ENCODE measurements around the gene STRN4. TPM values are rescaled to one million over a fixed set of nuclear protein-coding genes. Genes with fewer than 3 reads are reported as not detected.

Gene STRN4
- total RNA-seq, 1 donor from 2014 or later: 51.4 TPM

DNA sequence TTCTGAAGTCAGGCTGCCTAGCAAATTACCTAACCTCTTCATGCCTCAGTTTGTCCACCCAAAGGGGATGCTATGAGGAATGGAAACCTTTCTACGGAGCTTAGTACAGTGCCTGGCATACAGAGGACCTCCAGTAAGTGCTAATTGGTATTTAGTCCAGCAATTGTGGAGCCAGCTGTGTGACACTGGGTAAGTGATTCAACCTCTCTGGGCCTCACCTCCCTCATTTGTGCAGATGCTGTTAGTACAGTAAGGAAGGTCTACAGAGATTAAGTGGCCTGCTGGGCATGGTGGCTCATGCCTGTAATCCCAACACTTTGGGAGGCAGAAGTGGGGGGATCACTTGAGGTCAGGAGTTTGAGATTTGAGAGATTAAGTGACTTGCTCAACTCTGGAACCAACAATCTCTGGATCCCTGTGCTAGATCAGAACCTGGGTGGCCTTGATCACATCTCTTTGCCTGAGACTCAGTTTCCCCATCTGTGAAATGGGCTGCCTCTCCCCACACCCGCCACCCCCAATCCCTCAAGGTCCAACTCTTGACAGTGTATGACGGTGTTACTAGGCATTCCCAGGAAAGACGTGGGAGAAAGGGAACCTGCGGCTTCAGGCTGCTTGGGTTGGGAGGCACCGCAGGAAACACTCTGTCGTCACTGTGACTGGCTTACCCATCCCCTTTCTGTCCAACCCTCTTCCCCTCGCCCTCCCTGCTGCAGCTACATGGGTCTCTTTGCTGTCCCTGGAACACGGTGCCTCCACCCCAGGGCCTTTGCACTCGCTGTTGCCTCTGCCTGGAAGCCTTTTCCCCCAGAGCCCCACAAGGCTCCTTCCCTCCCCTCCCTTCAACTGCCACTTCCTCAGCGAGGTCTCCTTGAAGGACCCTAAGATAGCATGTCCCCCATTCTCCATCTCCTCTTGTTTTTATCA is 47.6 kb downstream of the STRN4 start:
- ATAC-seq (no peak), DNase-seq (ENCODE audit: missing footprints) (no peak)
- intact Hi-C loops (cut with DNase I): no loop called here

DNA sequence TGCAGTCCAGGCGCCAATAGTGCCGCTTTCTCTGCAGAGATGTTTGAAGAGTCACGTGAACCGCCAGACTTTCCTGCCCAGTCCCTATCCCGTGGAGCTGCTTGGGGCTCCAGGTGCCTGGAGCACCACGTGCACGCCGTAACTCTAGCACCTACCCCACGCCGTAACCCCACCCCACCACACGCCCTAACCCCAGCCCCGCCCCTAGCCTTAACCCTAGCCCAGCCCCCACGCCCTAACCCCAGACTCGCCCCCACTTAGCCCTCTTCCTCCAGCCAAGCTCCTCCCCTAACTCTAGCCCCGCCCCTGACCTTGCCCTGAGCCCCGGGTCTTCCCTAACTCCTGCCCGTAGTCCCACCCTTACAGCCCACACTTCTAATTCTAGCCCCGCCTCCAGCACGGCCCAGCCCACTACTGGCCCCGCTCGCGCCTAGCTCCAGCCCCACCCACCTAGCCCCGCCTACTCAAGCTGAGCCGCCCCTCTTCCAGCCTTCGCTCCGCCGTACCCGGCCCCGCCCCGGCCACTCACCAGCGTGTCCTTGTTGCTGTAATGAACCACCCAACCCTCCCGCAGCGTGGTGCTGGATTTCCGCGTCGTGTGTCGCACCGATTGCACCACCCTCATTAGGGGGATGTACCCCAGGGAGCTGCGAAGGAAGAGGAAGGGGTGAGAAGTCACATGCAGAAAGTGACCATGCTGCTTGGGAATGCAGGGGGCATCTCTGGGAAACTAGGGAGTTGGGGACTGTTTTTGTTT is 48.9 kb downstream of the STRN4 start:
- DNase-seq (ENCODE audit: missing footprints) (peak; percentile 89), ATAC-seq (peak; percentile 97)
- intact Hi-C loops (cut with DNase I): no loop called here

GRCh38 chr19:46696866-46697203 is 49.4 kb downstream of the STRN4 start:
- intact Hi-C loops (cut with DNase I): no loop called here
- no peak for DNase-seq (ENCODE audit: missing footprints)
- no peak for ATAC-seq

DNA sequence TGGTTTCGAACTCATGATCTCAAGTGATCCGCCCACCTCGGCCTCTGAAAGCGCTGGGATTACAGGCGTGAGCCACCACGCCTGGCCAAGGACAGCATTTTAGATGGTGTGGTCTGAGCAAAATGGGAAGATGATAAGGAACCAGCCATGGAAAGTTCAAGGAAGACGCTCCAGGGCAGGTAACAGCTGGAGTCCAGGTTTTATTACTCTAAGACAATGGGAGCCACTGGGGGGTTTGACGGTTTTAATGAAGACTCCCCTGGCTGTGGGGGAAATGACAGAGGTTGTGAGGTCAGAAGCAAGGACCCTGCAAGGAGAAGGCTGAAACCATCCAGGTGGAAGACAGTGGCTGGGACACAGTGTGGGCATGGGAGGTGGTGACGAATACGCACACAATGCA is 50.2 kb downstream of the STRN4 start:
- DNase-seq (ENCODE audit: missing footprints) (no peak), ATAC-seq (no peak)
- intact Hi-C loops (cut with DNase I): no loop called here

DNA sequence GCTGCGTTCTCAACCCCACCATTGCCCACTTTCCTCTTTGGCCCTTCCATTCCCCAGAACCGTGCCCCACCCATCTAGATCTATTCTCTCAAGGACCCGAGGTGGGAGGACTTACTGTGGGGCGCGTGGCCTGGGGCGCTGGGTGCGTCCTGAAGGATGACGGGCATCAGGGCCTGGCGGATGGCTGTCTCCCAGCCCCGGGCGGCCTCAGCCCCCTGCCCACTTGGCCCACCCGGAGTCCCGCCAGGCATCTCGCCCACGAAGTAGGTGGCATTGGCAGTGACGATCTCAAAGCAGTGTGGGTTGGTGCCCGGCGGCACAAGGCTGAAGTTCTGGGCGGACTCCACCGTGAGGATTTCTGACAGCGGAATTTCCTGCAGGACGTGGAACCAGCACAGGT is 52.5 kb downstream of the STRN4 start:
- DNase-seq (ENCODE audit: missing footprints) (no peak), ATAC-seq (no peak)
- intact Hi-C loops (cut with DNase I): no loop called here

DNA sequence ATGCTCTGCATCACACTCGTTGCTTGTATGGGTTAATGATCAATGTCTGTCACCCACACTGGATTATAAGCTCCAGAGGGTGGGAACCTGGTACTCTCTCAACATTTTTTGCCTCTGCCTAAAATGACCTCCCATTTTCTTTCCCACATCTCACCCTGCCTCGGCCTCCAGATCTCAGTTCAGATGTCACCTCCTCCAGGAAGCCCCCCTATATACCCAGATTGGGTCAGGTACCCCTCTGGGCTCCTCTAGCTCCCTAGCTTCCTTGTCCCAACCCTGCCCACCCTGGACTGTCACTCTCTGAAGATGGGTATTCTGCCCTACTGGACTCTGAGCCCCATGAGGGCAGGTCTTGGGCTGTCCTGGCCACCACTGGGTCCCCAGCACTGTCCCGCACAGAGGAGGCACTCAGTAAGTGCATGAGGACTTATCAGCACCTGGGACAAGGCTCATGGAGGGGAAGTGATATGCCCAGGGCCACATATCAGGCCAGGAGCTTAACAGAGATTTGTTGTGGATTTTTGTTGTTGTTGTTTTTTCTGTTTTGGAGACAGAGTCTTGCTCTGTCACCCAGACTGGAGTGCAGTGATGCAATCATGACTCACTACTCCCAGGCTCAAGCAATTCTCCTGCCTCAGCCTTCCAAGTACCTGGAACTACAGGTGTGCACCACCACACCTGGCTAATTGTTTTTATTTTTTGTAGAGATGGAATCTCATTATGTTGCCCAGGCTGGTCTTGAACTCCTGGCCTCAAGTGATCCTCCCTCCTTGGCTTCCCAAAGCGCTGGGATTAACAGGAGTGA is 53.1 kb downstream of the STRN4 start:
- DNase-seq (ENCODE audit: missing footprints) (no peak), ATAC-seq (no peak)
- intact Hi-C loops (cut with DNase I): no loop called here

GRCh38 chr19:46691948-46692347 is 54.3 kb downstream of the STRN4 start:
- intact Hi-C loops (cut with DNase I): no loop called here
- DNase-seq (ENCODE audit: missing footprints): no peak
- ATAC-seq: no peak

- DNase-seq (ENCODE audit: missing footprints) (no peak), ATAC-seq (no peak)
- intact Hi-C loops (cut with DNase I): no loop called here
These were observed 55.1 kb downstream of the STRN4 start for GRCh38 chr19:46691104-46691503.

- no peak for ATAC-seq
- no peak for DNase-seq (ENCODE audit: missing footprints)
- intact Hi-C loops (cut with DNase I): no loop called here
These were observed 56.9 kb downstream of the STRN4 start for GRCh38 chr19:46689358-46689757.

- ATAC-seq (no peak), DNase-seq (ENCODE audit: missing footprints) (no peak)
- intact Hi-C loops (cut with DNase I): no loop called here
These were observed 58.7 kb downstream of the STRN4 start for GRCh38 chr19:46687438-46688145.

DNA sequence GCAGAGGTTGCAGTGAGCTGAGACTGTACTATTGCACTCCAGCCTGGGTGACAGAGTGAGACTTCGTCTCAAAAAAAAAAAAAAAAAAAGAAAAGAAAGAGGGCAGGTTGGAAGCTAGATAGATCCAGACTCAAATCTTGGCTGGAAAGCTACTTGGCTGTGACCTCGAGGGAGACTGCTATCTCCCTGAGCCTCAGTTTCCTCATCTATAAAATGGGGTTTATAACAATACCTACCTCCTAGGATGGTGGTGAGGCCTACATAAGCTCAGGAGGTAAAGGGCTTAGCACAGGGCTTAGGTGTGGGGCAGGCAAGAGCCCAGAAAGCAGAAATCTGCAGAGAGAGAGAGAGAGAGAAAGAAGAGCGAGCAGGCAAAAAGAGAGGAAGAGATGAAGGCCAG is 61.1 kb downstream of the STRN4 start:
- ATAC-seq (no peak), DNase-seq (ENCODE audit: missing footprints) (no peak)
- intact Hi-C loops (cut with DNase I): no loop called here

DNA sequence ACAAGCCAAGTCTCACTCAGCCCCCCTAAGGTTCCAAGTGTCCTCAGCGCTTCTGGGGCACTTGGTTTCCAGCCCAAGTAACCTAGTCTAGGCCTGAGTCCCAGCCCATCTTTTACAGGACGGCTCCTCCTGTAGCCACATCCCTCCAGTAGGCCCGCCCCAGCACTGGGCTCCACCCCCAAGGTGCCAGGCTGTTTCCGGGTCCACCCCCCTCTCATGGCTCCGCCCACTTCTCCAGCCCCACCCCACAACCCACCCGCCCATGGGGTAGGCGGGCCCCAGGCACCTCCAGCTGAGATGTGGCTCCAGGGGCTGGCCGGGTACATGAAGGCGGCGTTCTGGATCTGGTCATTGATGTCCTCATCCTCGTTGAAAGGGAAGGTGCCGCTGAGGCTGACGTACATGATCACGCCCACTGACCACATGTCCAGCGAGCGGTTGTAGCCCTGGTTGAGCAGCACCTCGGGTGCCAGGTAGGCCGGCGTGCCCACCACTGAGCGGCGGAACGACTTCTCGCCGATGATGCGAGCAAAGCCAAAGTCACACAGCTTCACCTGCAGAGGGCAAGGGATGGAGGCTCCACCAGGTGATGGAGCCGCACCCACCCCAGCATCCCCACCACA is 68.0 kb downstream of the STRN4 start:
- DNase-seq (ENCODE audit: missing footprints): no peak
- intact Hi-C loops (cut with DNase I): no loop called here
- ATAC-seq: no peak

- ATAC-seq: no peak
These were observed 71.7 kb downstream of the STRN4 start for GRCh38 chr19:46674416-46675178.

DNA sequence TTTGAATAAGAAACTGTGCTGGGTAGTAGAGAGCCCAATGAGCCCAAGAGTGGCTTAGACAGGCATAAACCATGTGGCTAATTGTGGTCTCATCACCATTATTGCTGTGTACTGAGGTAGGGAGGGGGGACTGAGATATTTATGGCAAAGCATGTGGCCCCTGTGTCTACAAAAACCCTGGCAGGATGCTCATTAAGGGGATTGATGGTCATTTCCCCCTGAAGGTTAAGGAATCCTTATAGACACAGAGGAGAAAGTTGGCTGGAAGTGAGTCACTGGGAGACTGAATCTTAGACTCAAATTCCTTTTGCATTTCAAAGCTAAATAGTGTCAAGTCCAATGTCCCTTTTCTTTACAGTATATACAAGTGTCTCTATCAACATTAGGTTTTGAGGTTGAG is 75.4 kb downstream of the STRN4 start:
- ATAC-seq (no peak), DNase-seq (ENCODE audit: missing footprints) (no peak)
- intact Hi-C loops (cut with DNase I): no loop called here

More at GRCh38 chr19:46674416-46675178, 71.7 kb downstream of the STRN4 start:
- no peak for DNase-seq (ENCODE audit: missing footprints)
- intact Hi-C loops (cut with DNase I): no loop called here

Data from Right ventricle myocardium inferior (tissue), 1 donor.